Right cardiac atrium (tissue), 5 donors: Measurements from ENCODE around the gene DYNC1I2. TPM values are rescaled to one million over a fixed set of nuclear protein-coding genes. Genes with fewer than 3 reads are reported as not detected.

Source experiments
- ATAC-seq, 2 donors: fragments of 200-7000 bp; cut with Tn5 transposase; one replicate each; pipeline versions ENCODE4 v1.8.0 to v1.9.1; 2020; ENCODE audit warnings: moderate library complexity in 2 of 2, mild to moderate bottlenecking in 1 of 2
- DNase-seq, 3 donors: peaks; one replicate each; pipeline ENCODE4 v3.0.0-alpha.2; 2020
- H3K27ac ChIP-seq: one replicate; pipeline ENCODE4 v1.5.1; 2013; ENCODE audit warnings: mild to moderate bottlenecking, low read length, control low read depth, moderate library complexity
- H3K27me3 ChIP-seq: one replicate; pipeline ENCODE4 v1.6.1; 2013; ENCODE audit not compliant: control insufficient read depth, insufficient read depth
- H3K4me1 ChIP-seq: one replicate; pipeline ENCODE4 v1.6.1; 2013; ENCODE audit warnings: low read length; ENCODE audit not compliant: control insufficient read depth, insufficient read depth
- H3K4me3 ChIP-seq: one replicate; pipeline ENCODE4 v1.5.1; 2013; ENCODE audit warnings: low read length, control low read depth
- H3K9me3 ChIP-seq: one replicate; pipeline ENCODE4 v1.6.1; 2013; ENCODE audit warnings: low read length; ENCODE audit not compliant: control insufficient read depth
- WGBS: extraction: QIAGEN DNeasy Blood & Tissue Kit; methylation state at CpG from one replicate; pipeline ENCODE4 v1.1.7; 2013; 5-methylcytosine and 5-hydroxymethylcytosine counted together
- intact Hi-C, 4 donors: fragments of 100-400 bp; cut with DNase I; formaldehyde crosslinking; loops; one replicate each; pipeline versions ENCODE4 v1.11.0 to v1.14.0; 2022 to 2023
- polyA plus RNA-seq: library from polyadenylated mRNA; stranded (reverse); fragments of 200-250 nt; gene quantifications from one replicate; pipeline ENCODE4 v1.2.3, GENCODE V29; 2013
- total RNA-seq, 4 donors: library from RNA; stranded (reverse); fragmentation: NEBNext Ultra II Directional; extraction: Animal tissue kit (Norgen Biotek cat#: 25700); gene quantifications; one replicate each; pipeline ENCODE4 v1.2.1, GENCODE V29; 2021
- donor health status: healthy with polysubstance abuse.
- donor health status: DM: no; HTN: yes; CAD: no.
- donor health status: DM: no; HTN: no; CAD: no.
- donor health status: DM: no; HTN: yes; CAD: no; lungs with severe emphysema.
- donor health status: DM: yes; HTN: yes; CAD: no.

DYNC1I2 gene
- total and polyA plus RNA-seq, 5 donors, result 58.8 to 66.3 (median 61.6) TPM

- ATAC-seq (peak in 1 of 2 donors; percentile 52), DNase-seq (no peak)
- WGBS, result 68% methylated on average over 2 of the region's 2 CpGs
- Histone ChIP-seq H3K4me3 (no peak overlapping the region), H3K27ac (no peak overlapping the region), H3K9me3 (no peaks in the 10 kb centered on the region), H3K4me1 (no peaks in the 10 kb centered on the region), H3K27me3 (no peaks in the 10 kb centered on the region)
- intact Hi-C loops, result no loop called here
These were observed 24.8 kb downstream of the DYNC1I2 start for GRCh38 chr2:171712051-171712450.

- Histone ChIP-seq H3K27ac (no peak overlapping the region), H3K4me3 (no peak overlapping the region), H3K9me3 (no peaks in the 10 kb centered on the region), H3K4me1 (no peaks in the 10 kb centered on the region), H3K27me3 (no peaks in the 10 kb centered on the region)
- ATAC-seq, result no peak
- DNase-seq, result no peak
- WGBS, result 96% methylated on average over 4 of the region's 4 CpGs
- intact Hi-C loops, result no loop called here
These were observed 31.5 kb downstream of the DYNC1I2 start for GRCh38 chr2:171718720-171719119.

DNA sequence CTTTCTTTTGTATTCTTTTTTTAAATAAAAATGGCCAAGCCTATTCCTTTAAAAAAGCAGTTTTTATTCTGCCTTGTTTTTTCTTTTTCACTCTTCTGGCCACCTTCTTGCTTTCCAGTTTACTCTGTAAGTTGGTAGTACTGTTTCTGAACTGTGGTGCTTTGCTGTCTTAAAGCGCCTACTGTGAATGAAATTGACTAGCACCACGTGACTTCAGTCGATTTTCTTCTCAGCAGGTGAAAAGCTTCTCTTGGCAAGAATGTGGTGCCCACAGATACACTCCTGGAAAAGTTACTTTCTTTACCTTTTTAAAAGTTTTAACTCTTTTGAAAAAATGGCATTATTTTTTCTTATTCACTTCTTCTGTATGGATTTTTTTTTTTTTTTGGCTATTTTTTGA, 32.4 kb downstream of the DYNC1I2 start:
- Histone ChIP-seq H3K4me3 (no peak overlapping the region), H3K9me3 (no peaks in the 10 kb centered on the region), H3K27ac (no peak overlapping the region), H3K27me3 (no peaks in the 10 kb centered on the region), H3K4me1 (no peaks in the 10 kb centered on the region)
- intact Hi-C loops, result no loop called here
- DNase-seq (no peak), ATAC-seq (no peak)
- WGBS, result 94% methylated on average over 3 of the region's 3 CpGs

GRCh38 chr2:171723716-171724683, 36.7 kb downstream of the DYNC1I2 start:
- 86% methylated on average over 12 of the region's 12 CpGs for WGBS
- no peak for ATAC-seq
- intact Hi-C loops, result no loop called here

DNA sequence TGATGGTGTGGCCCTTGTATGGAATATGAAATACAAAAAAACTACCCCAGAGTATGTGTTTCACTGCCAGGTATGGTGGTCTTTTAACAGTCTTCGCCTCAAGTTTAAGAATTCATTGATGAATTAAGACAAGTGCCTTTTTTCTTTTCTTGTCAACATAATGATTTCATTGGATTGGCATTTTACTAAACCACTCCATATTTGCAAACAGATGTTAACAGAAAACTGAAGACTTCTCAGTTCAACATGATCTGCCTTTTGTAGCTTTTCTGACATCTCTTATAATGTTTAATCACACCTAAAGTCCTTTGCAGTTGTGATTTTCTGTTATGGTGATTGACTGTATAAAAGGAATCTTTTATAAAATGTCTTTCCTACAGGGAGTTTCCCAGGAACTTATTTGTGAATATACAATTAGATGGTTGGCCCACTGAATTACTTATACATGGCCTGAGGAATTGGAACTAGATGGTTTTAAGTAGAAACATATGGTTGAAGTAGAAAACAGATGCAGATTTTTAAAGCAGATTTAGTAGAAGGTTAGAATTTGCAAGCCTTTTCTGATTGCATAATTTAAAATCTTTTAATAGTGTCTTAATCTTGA, 39.7 kb downstream of the DYNC1I2 start:
- no peaks in the 10 kb centered on the region for H3K9me3 ChIP-seq
- no peaks in the 10 kb centered on the region for H3K4me1 ChIP-seq
- H3K27ac ChIP-seq, result no peak overlapping the region
- ATAC-seq (no peak), DNase-seq (no peak)
- no peak overlapping the region for H3K4me3 ChIP-seq
- 93% methylated on average over 1 of the region's 1 CpG for WGBS
- intact Hi-C loops, result no loop called here
- no peaks in the 10 kb centered on the region for H3K27me3 ChIP-seq

More at GRCh38 chr2:171723716-171724683, 36.7 kb downstream of the DYNC1I2 start:
- H3K9me3 ChIP-seq, result no peaks in the 10 kb centered on the region
- no peak for DNase-seq
- no peak overlapping the region for H3K4me3 ChIP-seq
- H3K27me3 ChIP-seq, result no peaks in the 10 kb centered on the region
- no peaks in the 10 kb centered on the region for H3K4me1 ChIP-seq
- no peak overlapping the region for H3K27ac ChIP-seq

GRCh38 chr2:171728989-171729951, 42.0 kb downstream of the DYNC1I2 start:
- H3K27ac ChIP-seq, result no peak overlapping the region
- H3K4me1 ChIP-seq, result no peaks in the 10 kb centered on the region
- no peaks in the 10 kb centered on the region for H3K9me3 ChIP-seq
- ATAC-seq (no peak), DNase-seq (no peak)
- intact Hi-C loops, result no loop called here
- 91% methylated on average over 3 of the region's 3 CpGs for WGBS
- no peaks in the 10 kb centered on the region for H3K27me3 ChIP-seq
- no peak overlapping the region for H3K4me3 ChIP-seq

DNA sequence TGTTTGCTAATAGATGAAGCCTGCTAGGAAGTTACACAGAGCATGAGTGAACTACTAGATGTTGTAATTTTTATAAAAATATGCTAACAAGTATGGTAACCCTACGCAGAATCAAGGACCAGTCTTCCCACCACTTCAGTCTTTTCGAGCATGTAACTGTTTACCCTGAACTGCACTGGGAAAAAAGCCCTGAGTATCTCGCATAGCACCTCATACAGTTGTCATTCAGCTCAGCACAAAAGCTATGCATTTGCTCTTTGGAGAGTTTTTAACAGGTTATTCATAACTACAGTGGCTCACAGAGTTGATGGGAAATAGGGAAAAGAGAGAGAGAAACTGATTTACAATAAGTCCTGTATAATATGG, 42.7 kb downstream of the DYNC1I2 start:
- intact Hi-C loops, result no loop called here
- Histone ChIP-seq H3K9me3 (no peaks in the 10 kb centered on the region), H3K27ac (no peak overlapping the region), H3K27me3 (no peaks in the 10 kb centered on the region), H3K4me1 (no peaks in the 10 kb centered on the region), H3K4me3 (no peak overlapping the region)
- DNase-seq, result no peak
- no peak for ATAC-seq
- 62% methylated on average over 3 of the region's 3 CpGs for WGBS

- no peak for DNase-seq
- Histone ChIP-seq H3K4me3 (no peak overlapping the region), H3K4me1 (no peaks in the 10 kb centered on the region), H3K27ac (no peak overlapping the region), H3K27me3 (no peaks in the 10 kb centered on the region), H3K9me3 (no peaks in the 10 kb centered on the region)
- intact Hi-C loops, result no loop called here
- 87% methylated on average over 4 of the region's 4 CpGs for WGBS
- ATAC-seq, result no peak
These were observed 48.9 kb downstream of the DYNC1I2 start for GRCh38 chr2:171735991-171736710.

DNA sequence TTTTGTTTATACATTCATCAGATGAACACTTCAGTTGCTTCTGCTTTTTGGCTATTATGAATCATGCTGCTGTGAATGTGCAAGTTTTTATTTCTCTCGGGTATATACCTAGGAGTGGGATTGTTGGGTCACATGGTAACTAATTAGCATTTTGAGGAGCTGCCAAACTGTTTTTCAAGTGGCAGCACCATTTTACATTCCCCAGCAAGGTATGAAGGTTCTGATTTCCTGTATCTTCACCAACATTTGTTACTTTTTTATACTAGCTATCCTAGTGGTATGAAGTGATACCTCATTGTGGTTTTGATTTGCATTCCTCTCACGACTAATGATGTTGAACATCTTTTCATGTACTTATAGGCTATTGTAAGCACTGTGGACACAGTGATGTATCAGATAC, 53.9 kb downstream of the DYNC1I2 start:
- H3K4me1 ChIP-seq, result no peaks in the 10 kb centered on the region
- 82% methylated on average over 2 of the region's 2 CpGs for WGBS
- H3K4me3 ChIP-seq, result no peak overlapping the region
- intact Hi-C loops, result no loop called here
- ATAC-seq, result no peak
- no peak overlapping the region for H3K27ac ChIP-seq
- no peaks in the 10 kb centered on the region for H3K27me3 ChIP-seq
- no peaks in the 10 kb centered on the region for H3K9me3 ChIP-seq
- no peak for DNase-seq

DNA sequence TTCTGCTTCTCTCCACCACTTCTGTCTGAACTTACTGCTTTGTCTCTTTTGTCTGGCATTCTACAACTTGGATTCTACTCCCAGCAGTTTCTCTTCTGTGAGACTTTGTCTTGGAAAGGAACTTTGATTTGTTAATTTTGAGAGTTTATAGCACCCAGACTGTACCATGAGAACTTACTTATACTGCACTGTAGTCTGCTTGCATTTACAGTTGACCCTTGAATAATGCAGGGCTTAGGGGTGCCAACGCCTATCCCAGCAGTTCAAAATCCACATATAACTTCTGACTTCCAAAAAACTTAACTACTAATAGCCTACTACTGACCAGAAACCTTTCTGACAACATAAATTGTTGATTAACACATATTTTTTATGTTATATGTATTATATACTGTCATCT, 55.5 kb downstream of the DYNC1I2 start:
- H3K27ac ChIP-seq, result no peak overlapping the region
- WGBS, result 87% methylated on average over 1 of the region's 1 CpG
- intact Hi-C loops, result no loop called here
- H3K4me3 ChIP-seq, result no peak overlapping the region
- no peaks in the 10 kb centered on the region for H3K4me1 ChIP-seq
- no peak for DNase-seq
- H3K27me3 ChIP-seq, result no peaks in the 10 kb centered on the region
- H3K9me3 ChIP-seq, result no peaks in the 10 kb centered on the region
- no peak for ATAC-seq
